Measurements from ENCODE around the gene SENP8. TPM values are rescaled to one million over a fixed set of nuclear protein-coding genes. Genes with fewer than 3 reads are reported as not detected.

SENP8 gene
- total RNA-seq: 3.3 and 4.4 TPM in 2 replicates

DNA sequence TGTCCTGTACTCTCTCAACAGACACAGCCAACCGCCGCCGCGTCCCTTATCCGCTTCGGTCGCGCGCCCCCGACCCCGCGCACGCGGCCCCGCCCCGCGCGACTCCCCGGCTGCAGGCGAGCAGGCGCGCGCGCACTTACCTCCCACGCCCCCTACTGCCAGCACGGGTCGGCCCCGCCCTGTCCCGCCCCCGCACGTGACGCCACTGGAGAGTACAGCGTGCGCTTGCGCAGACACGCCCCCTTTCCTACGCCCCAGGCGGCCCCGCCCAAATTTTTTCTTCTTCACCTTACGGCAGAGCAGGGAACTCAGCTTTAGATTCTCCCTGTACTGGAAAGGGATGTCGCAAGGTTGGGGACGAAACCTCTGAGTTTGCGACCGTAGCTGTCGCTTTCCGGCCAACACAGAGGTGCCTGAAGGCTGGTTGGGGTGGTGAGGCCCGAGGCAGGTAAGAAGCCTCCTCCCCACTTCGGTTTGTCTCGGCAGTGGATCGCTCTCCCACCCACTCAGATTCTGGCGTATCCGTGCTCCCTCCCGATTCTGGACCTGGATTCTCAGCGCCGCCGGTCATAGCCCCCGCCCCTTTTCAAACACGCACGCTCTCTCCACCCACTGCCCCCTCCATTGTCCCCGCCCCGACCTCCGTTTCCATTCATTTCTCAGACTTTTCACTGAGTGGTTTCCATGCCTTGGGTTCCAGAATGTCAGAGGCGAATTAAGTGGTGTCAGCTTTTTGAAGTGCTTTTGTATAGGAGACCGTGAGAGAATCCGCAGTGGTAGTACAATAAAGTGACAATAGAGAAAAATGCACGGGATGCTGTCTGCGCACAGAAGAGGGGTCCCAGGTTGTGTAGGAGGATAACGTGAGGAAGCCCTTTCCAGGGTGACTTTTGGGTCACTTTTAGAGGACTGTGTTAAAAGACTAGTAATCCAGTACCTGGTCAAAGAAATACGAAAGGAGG is at the start of gene SENP8, which contains the start of gene MYO9A:
TSS of gene SENP8 (plus strand) at position 387 of the 962 bp plus-strand sequence. CDS start 21,221 bp downstream, outside the sequence.
TSS of gene MYO9A (minus strand) at position 134 of the 962 bp plus-strand sequence. CDS start 71,587 bp downstream, outside the sequence.

Other genes starting within 250 kb of the SENP8 start
- 43.7 and 59.1 TPM in 2 replicates for gene MYO9A, start 253 bp upstream of the SENP8 start, total RNA-seq
- 0.15 and 0.33 TPM in 2 replicates for gene GRAMD2A, start 79.4 kb downstream of the SENP8 start, total RNA-seq
- gene PKM, start 112.8 kb downstream of the SENP8 start, total RNA-seq: 2,305 and 2,540 TPM in 2 replicates
- gene PARP6, start 154.2 kb downstream of the SENP8 start, total RNA-seq: 23.3 and 24.3 TPM in 2 replicates
- gene CELF6, start 201.8 kb downstream of the SENP8 start, total RNA-seq: 0.15 and 0.17 TPM in 2 replicates

All from smooth muscle cell of trachea (primary cell).